HG02623 (cell line): ENCODE results near the gene CRACR2B.
A peak's percentile ranks its signal among the peaks of the same experiment; 100 is the strongest.

ENCODE experiments used
- ATAC-seq: cut with Tn5 transposase; IDR thresholded peaks from one replicate; pipeline ENCODE4 v1.9.1; 2021; ENCODE audit warnings: moderate library complexity; ENCODE audit not compliant: unreplicated experiment

CRACR2B gene

GRCh38 chr11:810040-810567 lies 17.6 kb upstream of the CRACR2B start:
- ATAC-seq, result peak; percentile 6

GRCh38 chr11:811446-812245 lies 16.1 kb upstream of the CRACR2B start:
- ATAC-seq, result no peak

- no peak for ATAC-seq
Observed at GRCh38 chr11:812390-812789, 15.3 kb upstream of the CRACR2B start.

DNA sequence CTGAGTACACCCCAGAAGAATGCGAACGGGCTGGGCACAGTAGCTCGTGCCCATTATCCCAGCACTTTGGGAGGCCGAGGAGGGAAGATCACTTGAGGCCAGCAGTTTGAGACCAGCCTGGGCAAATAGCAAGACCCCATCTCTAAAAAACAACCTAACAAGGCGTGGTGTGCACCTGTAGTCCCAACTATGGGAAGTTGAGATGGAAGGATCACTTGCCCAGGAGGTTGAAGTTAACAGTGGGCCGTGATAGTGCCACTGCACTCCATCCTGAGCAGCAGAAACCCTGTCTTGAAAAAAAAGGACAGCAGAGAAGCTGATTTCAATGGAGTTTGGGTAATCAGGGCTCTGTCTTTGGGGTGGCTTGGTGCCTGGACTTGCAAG lies 14.7 kb upstream of the CRACR2B start:
- ATAC-seq, result no peak

GRCh38 chr11:813456-814096 lies 14.1 kb upstream of the CRACR2B start:
- ATAC-seq, result no peak

DNA sequence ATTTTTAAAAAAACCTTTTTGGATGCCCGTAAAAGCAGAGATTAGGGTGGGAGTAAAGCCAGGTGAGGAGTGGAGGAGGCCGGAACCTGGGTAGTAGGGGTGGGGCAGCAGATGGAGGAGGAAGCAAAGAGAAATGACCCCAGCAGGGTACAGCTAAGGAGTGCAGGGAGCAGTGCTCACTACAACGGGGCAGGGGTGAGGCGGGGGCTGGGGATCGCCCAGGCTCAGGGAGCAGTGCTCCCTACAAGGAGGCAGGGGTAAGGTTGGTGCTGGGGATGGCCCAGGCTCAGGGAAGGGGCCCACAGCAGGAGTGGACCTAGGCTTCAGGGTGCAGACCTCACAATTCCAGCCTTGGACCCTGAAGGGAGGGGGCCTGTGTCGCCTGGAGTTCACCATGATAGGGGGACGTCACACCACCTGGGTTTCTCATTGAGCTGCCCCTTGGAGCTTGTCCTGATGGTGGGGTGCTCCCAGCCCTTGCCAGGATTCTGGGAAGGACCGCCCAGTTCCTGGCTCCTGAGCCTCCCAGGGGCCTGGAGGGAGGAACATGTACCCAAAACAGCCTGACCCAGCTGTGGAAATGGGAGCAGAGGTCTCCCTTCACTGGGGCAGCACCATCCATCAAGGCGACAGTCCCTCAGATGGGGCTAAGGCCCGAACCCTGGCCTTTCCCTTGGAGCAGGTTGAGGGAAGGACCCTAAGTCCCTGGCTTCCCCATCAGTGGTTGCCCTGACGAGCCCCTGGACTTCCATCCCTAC lies 11.9 kb upstream of the CRACR2B start:
- ATAC-seq, result no peak

DNA sequence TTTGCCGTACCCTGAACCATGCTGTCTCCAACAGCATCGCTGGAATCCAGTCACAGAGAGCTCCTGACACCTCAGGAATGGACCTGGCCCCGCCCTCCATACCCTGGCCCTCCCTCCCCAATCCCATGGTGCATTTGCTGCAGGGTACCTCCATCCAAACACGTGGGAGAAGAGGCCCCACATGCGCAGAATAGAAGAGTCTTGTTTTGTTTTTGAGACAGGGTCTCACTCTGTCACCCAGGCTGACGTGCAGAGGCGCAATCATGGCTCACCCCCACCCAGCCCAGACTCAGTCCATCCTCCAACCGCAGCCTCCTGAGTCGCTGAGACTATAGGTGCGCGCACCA lies 11.3 kb upstream of the CRACR2B start:
- ATAC-seq, result no peak

DNA sequence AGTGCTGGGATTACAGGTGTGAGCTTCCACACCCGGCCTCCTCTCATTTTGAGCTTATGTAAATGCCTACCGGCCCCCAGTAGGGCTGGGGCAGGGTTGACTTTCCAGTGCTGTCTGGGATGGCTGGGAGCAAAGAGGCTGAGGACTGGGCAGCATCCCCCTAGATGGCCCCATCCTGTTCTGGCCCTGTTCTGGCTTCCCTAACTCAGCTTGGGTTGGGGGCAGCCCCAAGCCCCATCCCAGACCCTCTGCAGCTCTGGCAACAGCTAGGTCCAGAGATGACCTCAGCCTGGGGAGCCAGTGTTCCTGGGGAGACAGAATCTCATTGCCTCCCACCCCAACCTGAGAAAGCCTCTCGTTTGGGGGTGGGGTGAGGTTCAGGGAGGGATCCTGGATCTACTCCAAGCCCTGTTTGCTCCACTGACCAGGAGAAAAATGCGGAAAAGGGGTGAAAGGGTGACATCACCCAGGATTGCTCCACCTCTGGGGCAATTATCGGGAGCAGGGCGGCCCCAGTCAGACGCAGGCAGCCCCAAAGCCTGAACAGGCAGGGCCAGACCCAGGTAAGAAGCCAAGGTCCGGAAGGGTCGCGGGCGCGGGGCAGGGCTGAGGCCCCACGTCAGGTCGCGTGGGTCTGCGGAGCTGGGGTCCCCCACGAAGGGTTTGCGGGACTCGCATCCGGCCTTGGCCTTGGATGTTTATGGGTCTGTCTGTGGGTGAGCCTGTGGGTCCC lies 9.2 kb upstream of the CRACR2B start, which contains the start of gene PNPLA2:
PNPLA2 (plus strand) TSS at position 519 of the 733 bp plus-strand sequence. CDS start 805 bp downstream, outside the sequence.
- ATAC-seq, result no peak

DNA sequence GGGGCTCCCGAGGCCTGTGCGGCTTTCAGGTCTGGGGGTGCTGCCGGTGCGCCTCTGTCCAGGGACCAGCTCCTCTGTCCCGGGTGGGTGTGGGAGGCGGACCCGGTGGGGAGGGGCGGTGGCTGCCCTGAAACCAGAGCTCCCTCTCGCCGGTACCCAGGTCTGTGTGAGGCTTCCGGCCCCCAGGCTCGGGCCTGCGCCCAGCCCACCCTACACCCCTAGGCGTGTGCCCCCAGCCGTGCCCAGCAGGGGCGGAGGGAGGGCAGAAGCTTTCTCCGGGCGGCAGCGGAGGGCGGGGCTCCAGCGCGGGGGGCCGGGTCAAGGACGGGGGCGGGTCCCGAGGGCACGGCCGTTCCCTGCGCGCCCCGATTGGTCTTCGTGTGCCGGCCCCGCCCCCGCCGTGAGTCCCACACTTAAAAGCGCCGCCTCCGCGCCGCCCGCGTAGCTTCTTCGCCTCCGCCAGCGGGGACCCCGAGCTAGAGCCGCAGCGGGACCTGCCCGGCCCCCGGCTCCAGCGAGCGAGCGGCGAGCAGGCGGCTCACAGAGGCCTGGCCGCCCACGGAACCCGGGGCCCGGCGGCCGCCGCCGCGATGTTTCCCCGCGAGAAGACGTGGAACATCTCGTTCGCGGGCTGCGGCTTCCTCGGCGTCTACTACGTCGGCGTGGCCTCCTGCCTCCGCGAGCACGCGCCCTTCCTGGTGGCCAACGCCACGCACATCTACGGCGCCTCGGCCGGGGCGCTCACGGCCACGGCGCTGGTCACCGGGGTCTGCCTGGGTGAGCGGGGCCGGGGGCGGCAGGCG lies 8.4 kb upstream of the CRACR2B start:
- ATAC-seq, result peak; percentile 63

DNA sequence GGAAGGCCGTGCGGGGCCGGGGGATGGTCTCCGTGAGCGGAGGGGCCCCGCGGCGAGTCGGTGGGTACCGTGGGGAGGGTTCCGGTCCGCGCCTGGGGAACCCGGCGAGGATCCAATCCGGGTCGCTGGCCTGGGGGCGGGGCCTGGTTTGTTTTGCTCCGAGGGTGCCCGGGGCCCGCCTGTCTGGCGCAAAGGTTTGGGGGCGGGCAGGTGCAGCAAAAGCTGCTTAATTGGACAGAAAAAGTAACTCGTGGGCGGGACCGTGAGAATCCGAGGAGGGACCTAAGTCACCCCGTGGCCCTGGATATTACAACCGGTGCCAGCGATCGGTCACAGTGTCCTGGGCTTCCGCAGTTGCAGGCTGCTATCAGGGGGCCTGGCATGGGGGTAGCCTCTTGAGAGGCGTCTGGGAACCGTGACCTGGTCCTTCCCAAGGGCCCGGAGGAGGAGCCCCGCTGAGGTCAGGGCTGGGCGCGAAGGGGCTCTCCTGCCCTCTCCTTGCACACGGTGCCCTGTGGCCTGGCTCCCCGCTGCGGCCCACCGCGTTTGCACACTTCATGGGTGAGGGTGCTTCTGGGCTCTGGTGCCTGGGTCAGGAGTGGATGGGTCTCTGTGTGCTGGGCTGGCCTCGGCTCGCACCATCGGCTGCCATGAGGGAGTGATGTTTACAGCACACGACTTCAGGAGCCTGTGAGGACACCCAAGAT lies 7.6 kb upstream of the CRACR2B start:
- ATAC-seq, result peak; percentile 50

- no peak for ATAC-seq
Observed at GRCh38 chr11:820655-821511, 6.8 kb upstream of the CRACR2B start.

- no peak for ATAC-seq
Observed at GRCh38 chr11:821512-822371, 6.0 kb upstream of the CRACR2B start.

- ATAC-seq, result no peak
Observed at GRCh38 chr11:823441-824291, 4.1 kb upstream of the CRACR2B start.

DNA sequence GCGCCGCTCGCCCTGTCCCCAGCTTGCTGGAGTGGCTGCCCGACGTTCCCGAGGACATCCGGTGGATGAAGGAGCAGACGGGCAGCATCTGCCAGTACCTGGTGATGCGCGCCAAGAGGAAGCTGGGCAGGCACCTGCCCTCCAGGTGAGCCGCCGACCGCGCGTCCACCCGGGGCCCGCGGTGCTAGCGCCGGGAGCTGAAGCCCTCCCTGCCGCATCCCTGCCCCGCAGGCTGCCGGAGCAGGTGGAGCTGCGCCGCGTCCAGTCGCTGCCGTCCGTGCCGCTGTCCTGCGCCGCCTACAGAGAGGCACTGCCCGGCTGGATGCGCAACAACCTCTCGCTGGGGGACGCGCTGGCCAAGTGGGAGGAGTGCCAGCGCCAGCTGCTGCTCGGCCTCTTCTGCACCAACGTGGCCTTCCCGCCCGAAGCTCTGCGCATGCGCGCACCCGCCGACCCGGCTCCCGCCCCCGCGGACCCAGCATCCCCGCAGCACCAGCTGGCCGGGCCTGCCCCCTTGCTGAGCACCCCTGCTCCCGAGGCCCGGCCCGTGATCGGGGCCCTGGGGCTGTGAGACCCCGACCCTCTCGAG lies 3.3 kb upstream of the CRACR2B start:
- ATAC-seq, result no peak

GRCh38 chr11:824942-825341 lies 2.8 kb upstream of the CRACR2B start:
- no peak for ATAC-seq
